SK-N-MC (cell line): ENCODE data around the gene ZDHHC22.

Experiments
- DNase-seq: peaks from one replicate; pipeline ENCODE4 v3.0.0-alpha.2; 2011; ENCODE audit warnings: low read depth, low spot score
- H3K27ac ChIP-seq: fragments of 200-600 bp; sonication (generic); 2 replicates; pipeline ENCODE4 v1.5.1; 2016; ENCODE audit warnings: mixed run types
- H3K36me3 ChIP-seq: fragments of 200-600 bp; sonication (generic); 2 replicates; pipeline ENCODE4 v1.6.1; 2017; ENCODE audit warnings: antibody characterized with exemption, low read length, mixed read lengths; ENCODE audit not compliant: insufficient read depth
- H3K4me3 ChIP-seq: fragments of 200-600 bp; sonication (generic); 2 replicates; pipeline ENCODE4 v1.5.1; 2016
- H3K9ac ChIP-seq: fragments of 200-600 bp; sonication (generic); 2 replicates; pipeline ENCODE4 v1.8.0; 2017; ENCODE audit warnings: mixed run types, mixed read lengths; ENCODE audit not compliant: insufficient read length
- H3K9me3 ChIP-seq: fragments of 200-600 bp; sonication (generic); 2 replicates; pipeline ENCODE4 v1.6.1; 2017; ENCODE audit warnings: low read depth, mild to moderate bottlenecking, antibody characterized with exemption, low read length, moderate library complexity, mixed read lengths
- EZH2 ChIP-seq: fragments of 200-600 bp; sonication (generic); IDR thresholded peaks from one replicate; pipeline ENCODE4 v1.6.1; 2017; ENCODE audit warnings: antibody characterized with exemption
- FOXP2 ChIP-seq: optimal IDR thresholded peaks from 2 replicates; pipeline ENCODE3; 2011; ENCODE audit warnings: mild to moderate bottlenecking, moderate library complexity; ENCODE audit not compliant: insufficient read depth; ENCODE audit errors: extremely low read length, control extremely low read depth
- POLR2AphosphoS5 ChIP-seq: IDR thresholded peaks from 2 replicates; pipeline ENCODE4 v1.6.1; 2012; ENCODE audit warnings: mild to moderate bottlenecking, low read depth, low read length, borderline replicate concordance

The ZDHHC22 gene

GRCh38 chr14:77161011-77161410 is 19.4 kb upstream of the ZDHHC22 start:
- no peaks in the 10 kb centered on the region for H3K36me3 ChIP-seq
- TF ChIP-seq POLR2AphosphoS5 (no peak), EZH2 (no peak), FOXP2 (no peak)
- H3K9me3 ChIP-seq, result no peaks in the 10 kb centered on the region
- no peak overlapping the region for H3K9ac ChIP-seq
- H3K4me3 ChIP-seq, result no peak overlapping the region
- no peak for DNase-seq
- no peak overlapping the region for H3K27ac ChIP-seq

GRCh38 chr14:77158882-77159255 is 17.3 kb upstream of the ZDHHC22 start:
- H3K36me3 ChIP-seq, result no peaks in the 10 kb centered on the region
- TF ChIP-seq FOXP2 (no peak), POLR2AphosphoS5 (no peak), EZH2 (no peak)
- no peak overlapping the region for H3K9ac ChIP-seq
- H3K9me3 ChIP-seq, result no peaks in the 10 kb centered on the region
- no peak overlapping the region for H3K4me3 ChIP-seq
- H3K27ac ChIP-seq, result no peak overlapping the region
- DNase-seq, result no peak

GRCh38 chr14:77158175-77158881 is 16.7 kb upstream of the ZDHHC22 start:
- DNase-seq, result no peak
- H3K36me3 ChIP-seq, result no peaks in the 10 kb centered on the region
- TF ChIP-seq FOXP2, result no peak
- no peak for TF ChIP-seq POLR2AphosphoS5
- TF ChIP-seq EZH2, result no peak
- no peak overlapping the region for H3K27ac ChIP-seq
- no peak overlapping the region for H3K9ac ChIP-seq
- H3K9me3 ChIP-seq, result no peaks in the 10 kb centered on the region
- no peak overlapping the region for H3K4me3 ChIP-seq

- TF ChIP-seq EZH2 (no peak), POLR2AphosphoS5 (no peak), FOXP2 (no peak)
- Histone ChIP-seq H3K4me3 (no peak overlapping the region), H3K9ac (no peak overlapping the region), H3K36me3 (no peaks in the 10 kb centered on the region), H3K9me3 (no peaks in the 10 kb centered on the region), H3K27ac (no peak overlapping the region)
- no peak for DNase-seq
These were observed 16.1 kb upstream of the ZDHHC22 start for GRCh38 chr14:77157740-77158139.

GRCh38 chr14:77155083-77155482 is 13.5 kb upstream of the ZDHHC22 start:
- Histone ChIP-seq H3K4me3 (no peak overlapping the region), H3K27ac (no peak overlapping the region), H3K9me3 (no peaks in the 10 kb centered on the region), H3K36me3 (no peaks in the 10 kb centered on the region), H3K9ac (no peak overlapping the region)
- no peak for TF ChIP-seq FOXP2
- no peak for TF ChIP-seq POLR2AphosphoS5
- TF ChIP-seq EZH2, result no peak
- DNase-seq, result no peak

GRCh38 chr14:77154421-77154820 is 12.8 kb upstream of the ZDHHC22 start:
- H3K9ac ChIP-seq, result no peak overlapping the region
- H3K27ac ChIP-seq, result no peak overlapping the region
- no peak for DNase-seq
- H3K4me3 ChIP-seq, result no peak overlapping the region
- H3K36me3 ChIP-seq, result no peaks in the 10 kb centered on the region
- H3K9me3 ChIP-seq, result no peaks in the 10 kb centered on the region
- no peak for TF ChIP-seq EZH2
- TF ChIP-seq FOXP2, result no peak
- TF ChIP-seq POLR2AphosphoS5, result no peak

GRCh38 chr14:77153802-77154201 is 12.2 kb upstream of the ZDHHC22 start:
- TF ChIP-seq FOXP2, result no peak
- no peak for TF ChIP-seq EZH2
- no peak for TF ChIP-seq POLR2AphosphoS5
- Histone ChIP-seq H3K36me3 (no peaks in the 10 kb centered on the region), H3K9me3 (no peaks in the 10 kb centered on the region), H3K27ac (no peak overlapping the region), H3K9ac (no peak overlapping the region), H3K4me3 (no peak overlapping the region)
- no peak for DNase-seq

- H3K4me3 ChIP-seq, result no peak overlapping the region
- no peak for DNase-seq
- no peak for TF ChIP-seq EZH2
- TF ChIP-seq FOXP2, result no peak
- no peak for TF ChIP-seq POLR2AphosphoS5
- no peak overlapping the region for H3K27ac ChIP-seq
- no peak overlapping the region for H3K9ac ChIP-seq
- H3K9me3 ChIP-seq, result no peaks in the 10 kb centered on the region
- no peaks in the 10 kb centered on the region for H3K36me3 ChIP-seq
These were observed 10.5 kb upstream of the ZDHHC22 start for GRCh38 chr14:77151918-77152588.

GRCh38 chr14:77151245-77151644 is 9.7 kb upstream of the ZDHHC22 start:
- Histone ChIP-seq H3K27ac (no peak overlapping the region), H3K4me3 (no peak overlapping the region), H3K9ac (no peak overlapping the region), H3K9me3 (no peaks in the 10 kb centered on the region), H3K36me3 (no peaks in the 10 kb centered on the region)
- no peak for TF ChIP-seq POLR2AphosphoS5
- no peak for DNase-seq
